ENCODE data around the gene PHF20.

PHF20 gene

GRCh38 chr20:35821807-35822242 lies 50.0 kb downstream of the PHF20 start:
- no peak for TF ChIP-seq CTCF (IDR thresholded peaks at IDR 0.05)
- no peaks in the 10 kb centered on the region for H3K4me1 Mint-ChIP-seq
- H3K4me3 Mint-ChIP-seq: no peak overlapping the region
- no peaks in the 10 kb centered on the region for H3K27me3 Mint-ChIP-seq (ENCODE audit: low read depth, poor library complexity)
- peaks cover 47% of the 10 kb centered on the region for H3K36me3 Mint-ChIP-seq (ENCODE audit: low read depth)
- H3K27ac Mint-ChIP-seq: no peak overlapping the region
- DNase-seq: no peak
- H3K9me3 Mint-ChIP-seq: no peaks in the 10 kb centered on the region

GRCh38 chr20:35823147-35823546 lies 51.3 kb downstream of the PHF20 start:
- Mint-ChIP-seq H3K4me1 (no peaks in the 10 kb centered on the region), H3K36me3 (ENCODE audit: low read depth) (peaks cover 52% of the 10 kb centered on the region), H3K27ac (no peak overlapping the region), H3K27me3 (ENCODE audit: low read depth, poor library complexity) (no peaks in the 10 kb centered on the region), H3K4me3 (no peak overlapping the region), H3K9me3 (no peaks in the 10 kb centered on the region)
- no peak for DNase-seq
- no peak for TF ChIP-seq CTCF (IDR thresholded peaks at IDR 0.05)

- Mint-ChIP-seq H3K4me3 (no peak overlapping the region), H3K4me1 (no peaks in the 10 kb centered on the region), H3K27me3 (ENCODE audit: low read depth, poor library complexity) (no peaks in the 10 kb centered on the region), H3K9me3 (no peaks in the 10 kb centered on the region), H3K36me3 (ENCODE audit: low read depth) (peaks cover 51% of the 10 kb centered on the region), H3K27ac (no peak overlapping the region)
- TF ChIP-seq CTCF (IDR thresholded peaks at IDR 0.05): no peak
- no peak for DNase-seq
These were observed 52.1 kb downstream of the PHF20 start for GRCh38 chr20:35823937-35824336.

GRCh38 chr20:35826397-35826998 lies 54.7 kb downstream of the PHF20 start:
- H3K4me1 Mint-ChIP-seq: peaks cover 3% of the 10 kb centered on the region
- no peak for DNase-seq
- TF ChIP-seq CTCF (IDR thresholded peaks at IDR 0.05): no peak
- no peaks in the 10 kb centered on the region for H3K27me3 Mint-ChIP-seq (ENCODE audit: low read depth, poor library complexity)
- H3K36me3 Mint-ChIP-seq (ENCODE audit: low read depth): peaks cover 54% of the 10 kb centered on the region
- peak overlapping the region; percentile 3 for H3K27ac Mint-ChIP-seq
- H3K4me3 Mint-ChIP-seq: no peak overlapping the region
- H3K9me3 Mint-ChIP-seq: peaks cover 11% of the 10 kb centered on the region

GRCh38 chr20:35828434-35828833 lies 56.6 kb downstream of the PHF20 start:
- Mint-ChIP-seq H3K4me3 (no peak overlapping the region), H3K4me1 (peaks cover 12% of the 10 kb centered on the region), H3K27ac (no peak overlapping the region), H3K9me3 (peaks cover 11% of the 10 kb centered on the region), H3K36me3 (ENCODE audit: low read depth) (peaks cover 55% of the 10 kb centered on the region), H3K27me3 (ENCODE audit: low read depth, poor library complexity) (no peaks in the 10 kb centered on the region)
- TF ChIP-seq CTCF (IDR thresholded peaks at IDR 0.05): no peak
- no peak for DNase-seq

GRCh38 chr20:35828916-35829315 lies 57.1 kb downstream of the PHF20 start:
- no peak for DNase-seq
- no peak for TF ChIP-seq CTCF (IDR thresholded peaks at IDR 0.05)
- H3K4me3 Mint-ChIP-seq: no peak overlapping the region
- peaks cover 53% of the 10 kb centered on the region for H3K36me3 Mint-ChIP-seq (ENCODE audit: low read depth)
- H3K9me3 Mint-ChIP-seq: peaks cover 11% of the 10 kb centered on the region
- peaks cover 12% of the 10 kb centered on the region for H3K4me1 Mint-ChIP-seq
- no peak overlapping the region for H3K27ac Mint-ChIP-seq
- H3K27me3 Mint-ChIP-seq (ENCODE audit: low read depth, poor library complexity): no peaks in the 10 kb centered on the region

All from nephron progenitor cell (in vitro differentiated cells).